ENCODE data around the gene TMEM109.

The TMEM109 gene

DNA sequence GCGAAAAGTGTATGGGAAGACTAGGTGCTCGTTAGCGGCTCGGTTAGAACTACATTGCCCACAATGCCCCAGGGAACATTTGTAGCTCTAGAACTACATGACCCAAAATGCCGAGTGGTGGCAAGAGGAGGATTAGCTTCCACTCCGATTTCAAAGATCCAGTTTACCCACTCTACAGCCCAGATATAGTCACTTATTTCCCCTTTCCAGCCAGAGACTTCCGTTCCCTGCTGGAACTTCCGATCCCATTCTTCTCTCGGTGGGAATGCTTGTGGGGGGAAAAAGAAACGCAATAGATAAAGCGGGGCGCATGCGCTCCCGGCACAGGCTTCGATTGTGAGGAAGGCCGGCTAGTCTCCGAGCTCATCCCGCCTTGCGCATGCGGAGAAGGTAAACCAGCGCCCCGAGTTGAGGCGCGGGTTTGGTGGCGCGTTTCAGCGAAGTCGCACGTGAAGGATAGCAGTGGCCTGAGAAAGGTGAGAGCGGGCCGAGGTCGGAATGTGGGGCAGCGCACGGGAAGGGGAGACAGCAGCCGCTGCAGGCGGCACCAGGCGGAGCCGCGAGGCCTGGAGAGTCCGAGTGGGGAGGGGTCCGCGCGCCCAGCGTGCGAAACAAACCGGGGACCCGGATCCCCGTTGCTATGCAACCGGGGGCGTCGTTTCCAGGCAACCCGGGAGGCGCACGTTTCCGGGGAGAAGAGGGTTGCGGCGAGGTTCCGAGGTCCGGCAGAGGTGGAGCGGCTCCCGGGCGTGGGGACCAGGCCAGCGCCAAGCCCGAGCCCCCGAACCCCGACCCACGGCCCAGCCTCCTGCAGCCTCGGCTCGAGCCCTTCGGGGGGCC, at the start of gene TMEM109 (continued):
- TF ChIP-seq HOXD13 (CRISPR knock-in tag; IDR thresholded peaks at IDR 0.05; ENCODE audit: borderline replicate concordance) (no peak), ZNF335 (tag by site-specific recombination; conservative IDR thresholded peaks at IDR 0.05) (peak; percentile 91), ZNF239 (tag by site-specific recombination; IDR thresholded peaks at IDR 0.05) (no peak), ZNF629 (tag by site-specific recombination; IDR thresholded peaks at IDR 0.05) (0 out of 2 replicates have a peak, but pooled peaks have one; percentile 48), ZNF155 (tag by site-specific recombination; IDR thresholded peaks at IDR 0.05) (no peak), ZNF394 (tag by site-specific recombination; IDR thresholded peaks at IDR 0.05; ENCODE audit: borderline replicate concordance) (peak; percentile 77; the same call in 1 of the 2 replicates), ZNF266 (tag by site-specific recombination; IDR thresholded peaks at IDR 0.05; ENCODE audit: low read depth) (no peak), ZNF791 (tag by site-specific recombination; IDR thresholded peaks at IDR 0.05) (no peak), ZNF600 (tag by site-specific recombination; IDR thresholded peaks at IDR 0.05) (no peak), ZNF501 (tag by site-specific recombination; IDR thresholded peaks at IDR 0.05) (peak; percentile 52; the same call in 1 of the 2 replicates), ZBTB17 (tag by site-specific recombination; IDR thresholded peaks at IDR 0.05) (peak; percentile 95), SP3 (tag by site-specific recombination; IDR thresholded peaks at IDR 0.05) (0 out of 2 replicates have a peak, but pooled peaks have one; percentile 53), ZBTB8A (tag by site-specific recombination; IDR thresholded peaks at IDR 0.05) (no peak)
- TF ChIP-seq, protein P1, sequence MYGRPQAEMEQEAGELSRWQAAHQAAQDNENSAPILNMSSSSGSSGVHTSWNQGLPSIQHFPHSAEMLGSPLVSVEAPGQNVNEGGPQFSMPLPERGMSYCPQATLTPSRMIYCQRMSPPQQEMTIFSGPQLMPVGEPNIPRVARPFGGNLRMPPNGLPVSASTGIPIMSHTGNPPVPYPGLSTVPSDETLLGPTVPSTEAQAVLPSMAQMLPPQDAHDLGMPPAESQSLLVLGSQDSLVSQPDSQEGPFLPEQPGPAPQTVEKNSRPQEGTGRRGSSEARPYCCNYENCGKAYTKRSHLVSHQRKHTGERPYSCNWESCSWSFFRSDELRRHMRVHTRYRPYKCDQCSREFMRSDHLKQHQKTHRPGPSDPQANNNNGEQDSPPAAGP (tag by site-specific recombination; IDR thresholded peaks at IDR 0.05), result no peak
- TF ChIP-seq, protein P2, sequence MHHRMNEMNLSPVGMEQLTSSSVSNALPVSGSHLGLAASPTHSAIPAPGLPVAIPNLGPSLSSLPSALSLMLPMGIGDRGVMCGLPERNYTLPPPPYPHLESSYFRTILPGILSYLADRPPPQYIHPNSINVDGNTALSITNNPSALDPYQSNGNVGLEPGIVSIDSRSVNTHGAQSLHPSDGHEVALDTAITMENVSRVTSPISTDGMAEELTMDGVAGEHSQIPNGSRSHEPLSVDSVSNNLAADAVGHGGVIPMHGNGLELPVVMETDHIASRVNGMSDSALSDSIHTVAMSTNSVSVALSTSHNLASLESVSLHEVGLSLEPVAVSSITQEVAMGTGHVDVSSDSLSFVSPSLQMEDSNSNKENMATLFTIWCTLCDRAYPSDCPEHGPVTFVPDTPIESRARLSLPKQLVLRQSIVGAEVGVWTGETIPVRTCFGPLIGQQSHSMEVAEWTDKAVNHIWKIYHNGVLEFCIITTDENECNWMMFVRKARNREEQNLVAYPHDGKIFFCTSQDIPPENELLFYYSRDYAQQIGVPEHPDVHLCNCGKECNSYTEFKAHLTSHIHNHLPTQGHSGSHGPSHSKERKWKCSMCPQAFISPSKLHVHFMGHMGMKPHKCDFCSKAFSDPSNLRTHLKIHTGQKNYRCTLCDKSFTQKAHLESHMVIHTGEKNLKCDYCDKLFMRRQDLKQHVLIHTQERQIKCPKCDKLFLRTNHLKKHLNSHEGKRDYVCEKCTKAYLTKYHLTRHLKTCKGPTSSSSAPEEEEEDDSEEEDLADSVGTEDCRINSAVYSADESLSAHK (tag by site-specific recombination; IDR thresholded peaks at IDR 0.05), result no peak
- TF ChIP-seq, protein P3, sequence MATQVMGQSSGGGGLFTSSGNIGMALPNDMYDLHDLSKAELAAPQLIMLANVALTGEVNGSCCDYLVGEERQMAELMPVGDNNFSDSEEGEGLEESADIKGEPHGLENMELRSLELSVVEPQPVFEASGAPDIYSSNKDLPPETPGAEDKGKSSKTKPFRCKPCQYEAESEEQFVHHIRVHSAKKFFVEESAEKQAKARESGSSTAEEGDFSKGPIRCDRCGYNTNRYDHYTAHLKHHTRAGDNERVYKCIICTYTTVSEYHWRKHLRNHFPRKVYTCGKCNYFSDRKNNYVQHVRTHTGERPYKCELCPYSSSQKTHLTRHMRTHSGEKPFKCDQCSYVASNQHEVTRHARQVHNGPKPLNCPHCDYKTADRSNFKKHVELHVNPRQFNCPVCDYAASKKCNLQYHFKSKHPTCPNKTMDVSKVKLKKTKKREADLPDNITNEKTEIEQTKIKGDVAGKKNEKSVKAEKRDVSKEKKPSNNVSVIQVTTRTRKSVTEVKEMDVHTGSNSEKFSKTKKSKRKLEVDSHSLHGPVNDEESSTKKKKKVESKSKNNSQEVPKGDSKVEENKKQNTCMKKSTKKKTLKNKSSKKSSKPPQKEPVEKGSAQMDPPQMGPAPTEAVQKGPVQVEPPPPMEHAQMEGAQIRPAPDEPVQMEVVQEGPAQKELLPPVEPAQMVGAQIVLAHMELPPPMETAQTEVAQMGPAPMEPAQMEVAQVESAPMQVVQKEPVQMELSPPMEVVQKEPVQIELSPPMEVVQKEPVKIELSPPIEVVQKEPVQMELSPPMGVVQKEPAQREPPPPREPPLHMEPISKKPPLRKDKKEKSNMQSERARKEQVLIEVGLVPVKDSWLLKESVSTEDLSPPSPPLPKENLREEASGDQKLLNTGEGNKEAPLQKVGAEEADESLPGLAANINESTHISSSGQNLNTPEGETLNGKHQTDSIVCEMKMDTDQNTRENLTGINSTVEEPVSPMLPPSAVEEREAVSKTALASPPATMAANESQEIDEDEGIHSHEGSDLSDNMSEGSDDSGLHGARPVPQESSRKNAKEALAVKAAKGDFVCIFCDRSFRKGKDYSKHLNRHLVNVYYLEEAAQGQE (tag by site-specific recombination; IDR thresholded peaks at IDR 0.05), result no peak
- TF ChIP-seq, protein P4, sequence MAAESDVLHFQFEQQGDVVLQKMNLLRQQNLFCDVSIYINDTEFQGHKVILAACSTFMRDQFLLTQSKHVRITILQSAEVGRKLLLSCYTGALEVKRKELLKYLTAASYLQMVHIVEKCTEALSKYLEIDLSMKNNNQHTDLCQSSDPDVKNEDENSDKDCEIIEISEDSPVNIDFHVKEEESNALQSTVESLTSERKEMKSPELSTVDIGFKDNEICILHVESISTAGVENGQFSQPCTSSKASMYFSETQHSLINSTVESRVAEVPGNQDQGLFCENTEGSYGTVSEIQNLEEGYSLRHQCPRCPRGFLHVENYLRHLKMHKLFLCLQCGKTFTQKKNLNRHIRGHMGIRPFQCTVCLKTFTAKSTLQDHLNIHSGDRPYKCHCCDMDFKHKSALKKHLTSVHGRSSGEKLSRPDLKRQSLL (tag by site-specific recombination; IDR thresholded peaks at IDR 0.05), result peak; percentile 18; the same call in 1 of the 2 replicates

Data from HEK293 (cell line).